SIG-M5 treated with dmso at 0.1 percent for 504 hours (cell line): ENCODE results near the gene KSR1.
"Not testable (repeated sequence)": the region's sequence is repeated elsewhere in the genome, so short reads cannot be mapped to it uniquely, and the experiment has no call there.

Experiments used
- DNase-seq: peaks from one replicate; lab custom pipeline; 2025; ENCODE audit not compliant: unreplicated experiment; lab: John Stamatoyannopoulos, UW

The KSR1 gene

GRCh38 chr17:27671591-27671910 lies 215.3 kb downstream of the KSR1 start:
- DNase-seq, result no peak

- DNase-seq, result not testable (repeated sequence)
Measured at GRCh38 chr17:27671977-27672480, 215.8 kb downstream of the KSR1 start.

GRCh38 chr17:27674335-27674734 lies 218.1 kb downstream of the KSR1 start:
- no peak for DNase-seq
